COLO668 (cell line): ENCODE measurements around the gene POLR3B.
A peak's percentile ranks its signal among the peaks of the same experiment; 100 is the strongest.
"Not testable (repeated sequence)": the region's sequence is repeated elsewhere in the genome, so short reads cannot be mapped to it uniquely, and the experiment has no call there.

Experiments
- DNase-seq: peaks from one replicate; lab custom pipeline; 2025; ENCODE audit not compliant: unreplicated experiment; lab: John Stamatoyannopoulos, UW

POLR3B gene

DNA sequence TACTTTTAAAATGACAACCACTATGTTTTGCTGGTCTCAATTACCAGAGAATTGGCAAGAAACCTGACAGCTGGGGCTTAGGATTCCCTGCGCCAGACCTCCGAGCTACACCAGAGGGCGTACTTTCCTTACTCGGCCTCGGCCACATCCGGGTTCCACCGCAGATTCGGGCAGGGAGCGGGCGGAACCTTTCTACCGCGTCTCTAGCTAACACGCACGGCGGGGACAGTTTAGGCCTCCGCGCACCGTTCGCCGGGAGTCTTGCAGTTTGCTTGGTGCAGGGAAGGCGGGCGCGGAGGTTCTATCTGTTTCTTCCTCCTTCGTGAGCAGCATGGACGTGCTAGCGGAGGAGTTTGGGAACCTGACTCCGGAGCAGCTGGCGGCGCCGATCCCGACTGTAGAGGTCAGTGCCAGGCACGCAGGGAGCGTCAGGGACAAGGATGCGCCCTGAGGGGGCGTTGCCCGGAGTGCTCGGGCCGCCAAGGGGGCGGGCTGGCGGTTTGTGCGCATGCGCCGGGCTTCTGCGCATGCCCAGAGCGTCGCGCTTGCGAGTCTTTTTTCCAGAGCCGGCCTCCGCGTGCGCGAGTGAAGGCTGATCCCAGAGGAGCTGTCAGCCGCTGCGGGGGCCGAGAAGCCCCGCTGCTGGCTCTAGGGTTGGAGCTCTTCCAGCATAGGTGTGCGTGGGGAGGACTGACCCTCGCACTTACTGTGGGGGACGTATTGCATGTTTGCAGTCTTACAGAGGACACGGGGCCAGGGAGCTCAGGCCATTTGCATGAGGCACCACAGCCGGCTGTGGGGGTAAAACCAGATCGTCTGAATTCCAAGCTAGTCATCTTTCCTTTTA, at the start of gene POLR3B:
Gene POLR3B, plus strand, starts transcription at position 200 of the 847 bp plus-strand sequence. Its CDS starts 132 bp downstream, at position 332.
- DNase-seq, result peak; percentile 97

DNA sequence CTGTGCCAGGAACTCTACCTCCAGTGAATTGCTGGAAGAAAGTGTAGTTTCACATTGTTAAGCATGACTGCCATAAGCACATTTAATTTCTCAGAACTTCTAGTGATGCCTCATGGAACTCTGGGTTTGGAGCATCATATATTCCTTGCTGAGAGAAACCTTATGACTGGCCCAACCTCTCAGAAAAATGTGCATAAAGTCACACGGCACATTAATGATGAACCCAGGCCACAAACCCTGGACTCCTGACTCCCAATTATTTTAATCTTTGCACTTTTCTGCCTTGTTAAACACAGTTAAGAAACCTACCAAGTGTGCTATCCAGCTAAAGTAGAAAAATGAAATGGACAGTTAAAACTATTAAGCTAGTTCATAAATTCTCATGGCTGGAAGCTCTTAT, 49.4 kb upstream of the POLR3B start:
- DNase-seq, result no peak

DNA sequence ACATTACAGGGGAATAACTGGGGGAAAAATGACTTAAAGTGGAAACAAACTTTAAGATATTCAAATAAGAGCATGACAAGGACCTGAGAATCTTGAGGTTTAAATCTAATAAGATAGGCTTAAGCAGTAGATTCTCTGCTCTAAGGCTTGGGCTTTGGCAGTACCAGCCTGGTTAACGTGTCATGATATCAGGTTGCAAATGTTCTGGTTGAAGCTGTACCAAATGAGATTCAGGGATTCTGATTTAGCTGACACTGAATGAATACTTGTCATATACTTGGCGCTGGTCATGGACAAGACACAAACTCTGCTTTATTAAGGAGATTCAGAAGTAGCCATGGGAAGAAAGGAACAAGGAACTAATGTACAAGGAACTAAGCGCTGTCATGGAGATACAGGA, 48.9 kb upstream of the POLR3B start:
- DNase-seq, result no peak

GRCh38 chr12:106309671-106310505, 47.7 kb upstream of the POLR3B start:
- no peak for DNase-seq

DNA sequence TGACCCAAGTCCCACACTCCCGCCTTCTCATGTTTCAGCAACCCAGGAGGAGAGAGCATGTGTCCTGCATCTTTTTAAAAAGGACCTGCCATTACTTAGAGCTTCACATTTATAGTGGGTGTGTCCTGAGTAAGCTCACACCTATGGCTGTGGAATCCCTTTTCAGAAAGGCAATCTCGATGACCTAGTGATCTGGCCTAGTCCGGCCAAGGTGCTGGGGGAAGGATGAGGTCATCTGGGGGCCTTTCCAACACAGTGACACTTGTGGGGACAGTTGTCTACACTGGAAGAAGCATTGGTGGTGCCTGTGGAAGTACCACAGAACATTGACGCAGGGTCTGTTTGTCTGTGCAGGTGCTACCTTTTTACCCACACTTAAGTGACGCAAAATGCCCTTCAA, 46.9 kb upstream of the POLR3B start:
- DNase-seq, result no peak

- DNase-seq, result no peak
Measured at GRCh38 chr12:106311139-106311538, 46.4 kb upstream of the POLR3B start.

- not testable (repeated sequence) for DNase-seq
Measured at GRCh38 chr12:106313413-106313812, 44.1 kb upstream of the POLR3B start.

- DNase-seq, result no peak
Measured at GRCh38 chr12:106315523-106315922, 42.0 kb upstream of the POLR3B start.

DNA sequence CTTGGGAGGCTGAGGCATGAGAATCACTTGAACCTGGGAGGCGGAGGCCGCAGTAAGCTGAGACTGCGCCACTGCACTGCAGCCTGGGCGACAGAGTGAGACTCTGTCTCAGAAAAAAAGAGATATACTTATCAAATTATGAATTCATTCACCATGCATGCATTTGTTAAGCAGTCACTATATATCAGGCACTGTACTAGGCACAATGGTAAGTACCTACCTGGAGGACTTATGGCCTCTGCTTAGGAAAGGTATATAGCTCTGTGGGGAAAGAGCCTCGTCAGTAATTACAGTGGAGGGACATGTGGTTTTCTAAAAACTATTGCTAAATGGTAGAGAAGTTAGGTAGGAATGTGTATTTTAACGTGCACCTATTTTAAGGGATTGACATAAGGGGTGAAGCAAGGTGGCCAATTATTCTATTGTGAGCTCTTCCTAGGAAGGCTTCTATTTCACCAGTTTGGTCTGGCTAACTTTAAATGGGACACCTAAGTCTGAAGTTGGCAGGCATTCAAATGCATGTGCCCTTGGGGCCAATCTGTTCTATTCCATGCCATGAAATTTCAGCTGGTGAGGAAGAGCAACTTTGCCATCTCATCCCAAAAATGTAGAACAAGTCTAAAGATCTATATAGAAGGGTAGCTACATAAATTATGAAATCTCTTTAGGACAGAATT, 40.0 kb upstream of the POLR3B start:
- DNase-seq, result no peak

- no peak for DNase-seq
Measured at GRCh38 chr12:106321139-106321850, 36.3 kb upstream of the POLR3B start.

DNA sequence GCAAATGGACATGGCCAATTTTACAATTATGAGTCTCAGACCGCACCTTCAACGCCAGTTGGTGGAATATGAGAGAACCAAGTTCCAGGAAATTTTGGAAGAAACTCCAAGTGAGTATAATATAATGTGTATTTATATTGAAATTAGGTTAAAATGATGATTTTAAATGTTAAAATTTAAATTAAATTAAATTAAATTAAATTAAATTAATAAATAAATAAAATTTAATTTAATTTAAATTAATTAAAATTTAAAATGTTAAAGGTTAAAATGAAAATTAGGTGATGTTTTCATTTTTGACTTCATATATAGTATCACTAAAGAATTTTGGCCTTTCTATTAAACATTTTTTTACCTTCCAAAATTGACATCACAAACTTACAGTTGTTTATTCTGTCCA, 34.0 kb upstream of the POLR3B start:
- no peak for DNase-seq

- DNase-seq, result no peak
Measured at GRCh38 chr12:106327309-106327869, 30.2 kb upstream of the POLR3B start.

- no peak for DNase-seq
Measured at GRCh38 chr12:106328735-106329134, 28.8 kb upstream of the POLR3B start.

DNA sequence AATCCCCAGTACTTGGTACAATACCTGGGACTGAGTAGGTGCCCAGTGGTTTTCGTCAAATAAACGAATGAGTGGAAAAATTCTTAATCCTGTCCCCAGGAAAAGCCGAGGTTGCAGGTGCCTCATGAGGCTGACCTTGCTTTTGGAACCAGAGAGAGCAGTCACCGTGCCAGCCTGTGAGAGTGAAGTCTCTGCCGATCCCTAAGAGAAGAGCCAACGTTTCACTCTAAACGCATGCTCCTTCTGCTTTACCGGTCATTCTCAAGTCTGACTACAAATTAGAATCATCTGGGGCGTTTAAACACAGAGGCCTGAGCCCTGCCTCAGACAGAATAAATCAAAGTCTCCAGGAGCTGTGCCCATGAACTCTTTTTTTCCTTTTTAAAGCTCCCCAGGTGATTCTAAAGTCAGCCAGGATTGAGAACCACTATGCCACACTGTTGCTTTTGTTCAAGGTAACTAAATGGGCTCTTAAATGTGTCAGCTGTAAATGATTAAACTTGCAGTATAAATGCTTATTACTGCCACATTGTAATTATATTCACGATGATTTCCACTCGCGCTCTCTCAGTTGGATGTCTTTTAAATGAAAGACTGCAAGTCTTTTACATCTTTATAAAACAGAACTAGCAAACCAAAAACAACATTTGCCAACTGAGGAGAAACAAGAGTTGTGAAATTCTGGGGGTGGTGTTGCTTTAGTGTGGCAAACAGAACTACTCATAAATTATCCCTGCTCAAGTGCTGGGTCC, 28.1 kb upstream of the POLR3B start:
- DNase-seq, result no peak

DNA sequence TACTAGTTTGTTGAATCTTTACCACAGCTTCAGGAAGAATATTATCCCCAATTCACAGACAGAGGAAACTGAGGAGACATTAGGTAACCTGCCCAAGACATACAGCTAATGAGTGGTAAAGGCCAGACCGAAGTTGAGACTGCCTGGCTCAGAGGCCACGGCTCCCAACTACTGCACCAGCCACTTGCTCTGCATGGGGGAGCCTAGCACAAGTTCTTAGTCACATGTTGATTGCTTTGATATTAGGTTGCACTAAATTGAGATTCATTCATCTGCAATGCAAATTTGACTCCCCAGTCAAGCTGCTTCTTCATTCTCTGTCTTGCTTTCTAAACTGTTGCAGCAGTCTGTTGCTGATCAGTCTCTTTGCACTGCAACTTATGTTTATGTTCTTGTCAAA, 25.9 kb upstream of the POLR3B start:
- DNase-seq, result no peak

- no peak for DNase-seq
Measured at GRCh38 chr12:106332536-106332935, 25.0 kb upstream of the POLR3B start.

DNA sequence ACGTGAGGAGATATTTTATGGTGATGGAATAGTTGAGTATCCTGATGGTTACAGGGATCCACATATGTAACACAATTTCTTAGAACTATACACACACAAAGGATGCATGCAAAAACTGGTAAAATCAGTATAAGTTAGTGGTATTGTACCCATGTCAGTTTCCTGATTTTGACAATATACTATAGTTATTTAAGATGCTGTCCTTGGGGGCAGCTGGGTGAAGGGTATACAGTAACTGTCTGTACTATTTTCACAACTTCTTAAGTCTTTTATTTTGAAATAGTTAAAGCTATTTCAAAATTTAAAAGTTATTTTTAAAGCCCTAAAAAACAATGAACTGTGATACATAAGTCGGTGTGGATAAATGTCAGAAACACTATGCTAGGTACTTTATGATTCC, 24.5 kb upstream of the POLR3B start:
- no peak for DNase-seq

- DNase-seq, result no peak
Measured at GRCh38 chr12:106333756-106334155, 23.8 kb upstream of the POLR3B start.

GRCh38 chr12:106341086-106341877, 16.3 kb upstream of the POLR3B start:
- DNase-seq, result no peak
